Retina (tissue), 1 donor: ENCODE results near the gene SHROOM2.

Experiments used
- DNase-seq: peaks from one replicate; pipeline ENCODE4 v3.0.0-alpha.2; 2016

SHROOM2 gene

DNA sequence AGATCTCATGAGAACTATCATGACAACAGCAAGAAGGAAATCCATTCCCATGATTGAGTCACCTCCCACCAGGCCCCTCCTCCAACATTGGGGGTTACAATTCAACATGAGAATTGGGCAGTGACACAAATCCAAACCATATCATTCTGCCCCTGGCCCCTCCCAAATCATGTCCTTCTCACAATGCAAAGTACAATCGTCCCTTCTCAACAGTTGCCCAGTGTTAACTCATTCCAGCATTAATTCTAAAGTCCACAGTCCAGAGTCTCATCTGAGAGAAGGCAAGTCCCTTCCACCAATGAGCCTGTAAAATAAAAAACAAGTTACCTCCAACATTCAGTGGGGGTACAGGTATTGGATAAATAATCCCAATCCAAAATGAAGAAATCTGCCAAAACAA, 166.1 kb downstream of the SHROOM2 start:
- no peak for DNase-seq

DNA sequence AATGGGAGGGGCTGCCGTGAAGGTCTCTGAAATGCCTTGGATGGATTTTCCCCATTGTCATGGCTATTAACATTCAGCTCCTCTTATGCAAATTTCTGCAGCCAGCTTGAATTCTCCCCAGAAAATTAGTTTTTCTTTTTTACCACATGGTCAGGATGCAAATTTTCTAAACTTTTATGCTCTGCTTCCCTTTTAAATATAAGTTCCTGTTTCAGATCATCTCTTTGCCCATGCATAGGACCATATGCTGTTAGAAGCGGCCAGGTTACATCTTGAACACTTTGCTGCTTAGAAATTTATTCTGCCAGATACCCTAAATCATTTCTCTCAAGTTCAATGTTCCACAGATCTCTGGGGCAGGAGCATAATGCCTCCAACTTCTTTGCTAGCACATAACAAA, 167.2 kb downstream of the SHROOM2 start:
- DNase-seq = no peak

DNA sequence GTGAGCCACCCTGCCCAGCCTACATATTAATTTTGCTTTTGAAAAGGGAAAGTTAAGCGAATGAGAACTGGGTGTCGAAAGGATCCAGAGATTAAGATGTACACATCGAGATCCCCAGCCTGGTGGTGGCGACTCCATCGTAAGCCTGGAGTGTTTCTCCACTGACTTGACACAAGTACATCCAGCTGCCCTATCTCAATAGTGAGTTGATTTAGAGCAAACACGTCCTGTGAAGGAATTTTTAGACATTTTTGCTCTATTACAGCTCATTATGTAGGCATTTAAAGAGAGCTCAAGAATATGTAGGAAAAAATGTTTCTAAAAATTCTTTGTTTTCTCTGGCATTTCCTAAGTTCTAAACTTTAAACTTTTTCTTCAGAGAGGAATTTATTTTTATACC, 169.3 kb downstream of the SHROOM2 start:
- no peak for DNase-seq

DNA sequence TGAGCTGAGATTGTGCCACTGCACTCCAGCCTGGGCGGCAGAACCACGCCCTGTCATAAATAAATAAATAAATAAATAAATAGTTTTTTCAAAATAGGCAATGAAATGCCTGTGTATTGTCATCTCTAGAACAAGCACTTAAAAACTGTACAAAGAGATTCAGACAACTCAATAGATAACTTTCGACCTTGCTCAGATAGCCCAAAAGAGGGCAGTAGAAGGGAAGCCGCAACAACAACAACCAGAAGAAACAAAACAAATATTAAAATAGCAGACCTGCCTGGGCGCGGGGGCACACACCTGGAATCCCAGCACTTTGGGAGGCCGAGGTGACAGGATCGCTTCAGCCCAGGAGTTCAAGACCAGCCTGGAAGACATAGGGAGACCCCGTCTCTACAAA, 171.5 kb downstream of the SHROOM2 start:
- no peak for DNase-seq

DNA sequence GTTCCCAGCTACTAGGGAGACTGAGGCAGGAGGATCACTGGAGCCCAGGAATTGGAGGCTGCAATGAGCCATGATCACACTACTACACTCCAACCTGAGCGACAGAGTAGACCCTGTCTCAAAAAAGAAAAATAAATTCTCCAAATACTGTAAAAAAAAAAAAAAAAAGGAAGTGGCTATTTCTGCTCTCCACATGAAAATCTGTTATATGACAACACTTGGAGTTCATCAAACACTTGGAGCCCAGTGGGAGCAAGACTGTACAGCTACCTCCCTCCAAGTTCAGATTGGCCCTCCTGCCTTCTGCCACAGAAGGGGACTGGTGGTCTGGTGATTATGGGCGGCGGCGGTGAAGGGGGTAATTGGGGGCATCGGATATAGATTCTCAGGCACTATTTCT, 172.0 kb downstream of the SHROOM2 start:
- no peak for DNase-seq

DNA sequence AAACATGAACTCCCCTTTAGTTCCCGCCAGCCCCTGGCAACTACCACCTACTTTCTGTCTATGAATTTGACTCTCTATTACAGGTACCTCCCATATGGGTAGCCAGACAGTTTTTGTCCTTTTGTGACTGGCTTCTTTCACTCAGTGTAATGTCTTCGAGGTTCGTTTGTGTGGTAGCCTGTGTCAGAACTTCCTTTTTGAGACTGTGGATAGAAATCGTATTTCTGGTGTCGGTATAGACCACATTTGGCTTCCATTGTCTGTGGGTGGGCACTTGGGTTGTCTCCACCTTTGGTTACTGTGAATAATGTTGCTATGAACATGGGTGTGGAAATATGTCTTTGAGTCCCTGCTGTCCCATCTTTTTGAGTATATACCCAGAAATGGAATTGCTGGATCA, 175.5 kb downstream of the SHROOM2 start:
- DNase-seq = no peak

DNA sequence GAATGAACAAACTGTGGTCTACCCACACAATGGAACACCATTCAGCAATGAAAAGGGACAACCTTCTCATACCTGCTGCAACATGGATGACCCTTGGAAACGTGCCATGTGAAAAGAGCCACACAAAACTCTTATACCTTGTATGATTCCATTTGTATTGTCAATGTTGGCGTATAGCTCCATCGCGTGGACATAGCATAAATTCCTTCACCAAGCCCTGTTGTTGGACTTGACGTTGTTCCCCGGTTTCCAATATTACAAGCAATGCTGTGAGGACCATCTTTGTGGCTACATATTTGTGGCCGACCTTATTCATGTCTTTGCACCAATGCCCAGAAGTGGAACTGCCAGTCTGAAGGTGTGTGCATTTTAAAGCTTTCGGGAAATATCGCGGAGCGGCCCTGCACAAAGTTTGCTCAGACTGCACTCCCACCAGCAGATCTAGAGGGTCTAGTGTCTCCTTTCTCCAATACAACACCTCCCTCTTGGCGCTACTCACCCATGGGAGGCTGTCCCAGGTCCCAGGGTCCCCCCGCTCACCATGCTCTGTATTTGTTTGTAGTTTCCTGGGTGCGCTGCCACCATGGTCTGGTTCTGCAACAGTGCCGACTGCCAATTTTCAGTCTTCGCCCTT, 180.7 kb downstream of the SHROOM2 start, which contains the start of gene CLDN34:
Gene CLDN34, plus strand, starts transcription at position 584 of the 634 bp plus-strand sequence. Its CDS starts 0 bp downstream, at position 584.
- no peak for DNase-seq

DNA sequence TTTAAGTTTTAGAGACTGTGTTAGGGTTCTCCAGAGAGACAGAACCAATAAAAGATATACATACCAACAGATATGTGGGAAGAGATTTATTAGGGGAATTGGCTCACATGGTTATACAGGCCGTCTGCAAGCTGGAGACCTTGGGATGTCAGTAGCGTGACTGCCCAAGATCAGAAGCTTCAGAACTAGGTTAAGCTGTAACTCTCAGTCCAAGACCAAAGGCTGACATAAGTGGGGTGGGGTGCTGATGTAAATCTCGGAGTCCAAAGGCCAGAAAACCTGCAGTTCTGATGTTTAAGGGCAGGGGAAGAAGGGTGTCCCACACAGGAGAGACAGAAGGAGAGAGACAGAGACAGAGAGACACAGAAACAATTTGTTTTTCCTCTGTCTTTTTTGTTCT, 191.4 kb downstream of the SHROOM2 start:
- no peak for DNase-seq

DNA sequence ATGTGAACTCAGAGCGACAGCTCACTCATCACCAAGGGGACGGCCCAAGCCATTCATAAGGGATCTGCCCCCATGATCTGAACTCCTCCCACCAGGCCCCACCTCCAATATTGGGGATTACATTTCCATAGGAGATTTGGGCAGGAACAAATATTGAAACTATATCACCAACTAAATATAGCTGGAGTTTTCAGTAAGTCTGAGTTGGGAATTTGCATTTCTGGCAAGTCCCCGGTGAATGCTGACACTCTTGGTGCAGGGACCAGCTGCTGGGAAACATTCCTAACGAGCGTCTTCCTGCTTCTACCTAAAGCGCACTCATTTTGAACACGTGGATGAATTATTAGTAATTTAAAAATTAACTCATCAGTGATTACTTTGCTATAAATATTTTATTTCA, 194.2 kb downstream of the SHROOM2 start:
- DNase-seq = no peak

DNA sequence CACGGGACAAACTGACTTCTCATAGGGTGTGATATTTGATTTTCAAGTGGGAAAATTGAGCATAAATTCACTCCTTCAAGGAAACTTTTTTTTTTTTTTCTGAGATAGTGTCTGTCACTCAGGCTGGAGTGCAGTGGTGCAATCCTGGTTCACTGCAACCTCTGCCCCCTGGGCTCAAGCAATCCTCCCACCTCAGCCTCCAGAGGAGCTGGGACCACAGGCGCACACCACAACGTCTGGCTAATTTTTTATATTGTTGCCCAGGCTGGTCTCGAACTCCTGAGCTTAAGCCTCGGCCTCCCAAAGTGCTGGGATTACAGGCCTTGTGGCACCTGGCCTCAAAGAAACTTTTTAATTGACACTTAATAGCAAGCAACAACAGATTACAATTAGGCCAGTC, 194.7 kb downstream of the SHROOM2 start:
- no peak for DNase-seq

DNA sequence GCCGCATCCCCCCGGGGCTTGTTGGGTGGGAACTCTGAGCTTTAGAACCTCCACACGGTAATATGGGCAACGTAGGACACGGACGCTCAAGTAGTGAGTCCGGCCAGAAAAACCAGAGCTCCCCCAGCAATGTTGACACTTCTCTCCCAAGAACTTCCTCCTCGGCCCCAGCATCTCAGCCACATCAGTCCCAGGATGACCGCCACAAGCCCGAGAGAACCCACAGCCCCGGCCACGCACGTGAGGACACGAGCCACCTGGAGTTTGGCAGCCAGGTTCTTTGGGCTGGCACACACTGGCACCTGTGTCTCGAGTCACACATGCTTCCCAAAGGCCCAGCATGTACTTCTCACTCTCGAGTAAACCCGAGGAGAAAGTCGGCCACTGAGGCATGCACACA, 197.2 kb downstream of the SHROOM2 start:
- DNase-seq = no peak

DNA sequence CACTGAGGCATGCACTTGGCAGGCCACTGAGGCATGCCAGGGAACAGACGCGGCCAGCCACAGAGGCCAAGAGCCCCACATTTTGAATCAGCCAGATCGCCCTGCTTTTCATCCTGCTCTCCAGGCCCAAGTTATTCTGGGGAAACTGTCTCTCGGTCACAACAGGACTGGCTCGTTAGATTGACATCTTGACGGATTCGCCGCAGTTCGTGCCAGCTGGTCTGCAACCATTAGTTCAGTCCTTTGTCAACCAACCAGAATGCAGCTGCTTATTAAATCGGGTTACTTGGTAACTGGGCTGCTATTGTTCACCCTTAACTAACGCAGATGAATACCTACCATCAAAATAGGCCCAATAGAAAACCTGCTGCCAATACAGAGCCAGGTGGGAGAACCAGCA, 197.6 kb downstream of the SHROOM2 start:
- no peak for DNase-seq

DNA sequence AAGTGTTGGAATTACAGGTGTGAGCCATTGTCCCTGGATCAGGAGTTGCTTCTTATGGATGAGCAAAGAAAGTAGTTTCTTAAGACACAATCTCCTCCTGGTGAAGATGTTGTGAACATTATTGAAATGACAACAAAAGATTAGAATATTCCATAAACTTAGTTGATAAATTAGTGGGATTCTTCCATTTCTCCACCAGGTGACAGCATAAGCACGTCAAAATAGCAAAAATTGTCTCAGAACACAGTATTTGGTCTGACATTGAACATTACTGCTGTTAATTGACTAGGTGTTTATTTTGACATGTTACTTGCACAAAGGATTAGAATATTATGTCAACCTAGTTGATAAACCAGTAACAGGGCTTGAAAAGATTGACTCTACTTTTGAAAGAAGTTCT, 202.5 kb downstream of the SHROOM2 start:
- no peak for DNase-seq

DNA sequence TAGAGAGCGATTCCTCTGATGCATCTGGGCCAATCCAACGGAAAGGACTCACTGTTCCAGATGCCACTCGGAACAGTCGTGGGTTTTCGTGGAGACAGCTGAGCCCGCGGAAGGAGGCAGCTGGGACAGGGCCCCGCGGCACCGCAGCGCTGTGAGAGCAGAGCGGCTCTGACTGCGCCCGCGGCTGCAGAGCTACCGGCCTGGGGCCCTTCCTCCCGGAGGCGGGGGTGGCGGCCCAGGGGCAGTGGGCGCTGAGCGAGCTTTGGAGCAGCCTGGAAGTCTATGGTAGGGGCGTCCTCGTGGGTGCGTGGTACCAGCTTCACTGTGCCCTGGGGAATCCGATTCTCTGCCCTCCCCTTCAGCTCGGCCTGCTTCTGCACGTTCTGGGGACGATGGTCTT, 205.8 kb downstream of the SHROOM2 start:
- no peak for DNase-seq

DNA sequence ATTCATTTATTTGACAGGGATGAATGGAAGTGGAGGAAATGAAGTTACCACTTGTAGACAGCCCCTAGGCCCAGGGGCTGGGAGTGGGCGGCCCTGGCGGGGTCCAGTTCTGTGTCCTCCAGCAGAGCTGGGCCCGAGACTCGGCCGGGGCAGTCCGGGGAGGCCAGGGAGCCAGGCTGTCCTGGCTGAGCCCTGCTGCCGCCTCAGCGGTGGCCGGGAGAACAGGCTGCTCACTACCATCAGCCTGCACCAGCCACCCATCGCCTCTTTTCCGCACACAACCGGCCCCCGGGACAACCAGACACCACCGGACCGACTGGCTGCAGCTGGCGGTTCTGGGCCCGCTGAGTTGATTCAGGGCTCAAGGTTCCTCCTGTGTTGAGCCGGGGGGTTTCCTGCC, 206.5 kb downstream of the SHROOM2 start:
- DNase-seq = no peak

DNA sequence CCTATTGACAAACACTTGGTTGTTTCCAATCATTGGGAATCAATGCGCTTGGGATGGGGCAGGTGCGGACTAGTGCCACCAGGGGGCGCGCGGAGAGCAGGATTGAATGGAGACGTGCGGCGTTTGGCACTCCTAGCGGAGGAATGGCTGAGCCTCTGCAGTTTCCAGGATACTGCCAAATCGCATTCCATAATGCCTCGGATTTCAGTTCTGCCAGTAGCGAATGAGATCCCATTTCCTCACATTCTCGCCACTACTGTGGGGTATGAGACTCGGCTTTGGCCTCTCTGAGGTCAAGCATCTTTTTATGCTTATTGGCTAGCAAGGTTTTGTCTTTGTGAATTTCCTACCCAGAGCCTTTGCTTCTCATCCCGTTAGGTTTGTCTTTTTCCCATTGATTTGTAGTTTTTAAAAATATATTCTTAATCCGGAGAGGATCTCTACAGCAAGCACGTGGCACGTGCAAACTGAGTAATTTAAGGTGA, 209.7 kb downstream of the SHROOM2 start:
- peak; percentile 44 for DNase-seq

DNA sequence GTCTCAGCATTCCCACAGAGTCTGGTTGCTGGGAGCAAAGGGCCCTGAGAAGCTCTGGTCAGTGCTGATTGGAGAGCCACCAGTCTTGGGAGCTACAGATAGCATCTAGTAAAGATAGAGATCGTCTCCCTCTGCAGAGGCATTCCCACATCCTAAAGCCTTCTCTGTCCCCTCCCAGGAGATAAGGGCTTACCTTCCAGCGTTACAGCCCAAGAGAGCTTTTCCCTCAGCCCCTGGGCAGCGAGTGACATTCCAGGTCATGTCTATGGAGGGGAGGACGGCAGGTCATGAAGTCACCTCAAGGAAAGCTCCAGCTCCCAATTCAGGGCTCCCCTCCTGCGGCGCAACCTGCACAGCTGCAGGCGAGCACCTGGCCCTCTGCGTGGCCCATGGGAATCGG, 210.8 kb downstream of the SHROOM2 start:
- DNase-seq = no peak

DNA sequence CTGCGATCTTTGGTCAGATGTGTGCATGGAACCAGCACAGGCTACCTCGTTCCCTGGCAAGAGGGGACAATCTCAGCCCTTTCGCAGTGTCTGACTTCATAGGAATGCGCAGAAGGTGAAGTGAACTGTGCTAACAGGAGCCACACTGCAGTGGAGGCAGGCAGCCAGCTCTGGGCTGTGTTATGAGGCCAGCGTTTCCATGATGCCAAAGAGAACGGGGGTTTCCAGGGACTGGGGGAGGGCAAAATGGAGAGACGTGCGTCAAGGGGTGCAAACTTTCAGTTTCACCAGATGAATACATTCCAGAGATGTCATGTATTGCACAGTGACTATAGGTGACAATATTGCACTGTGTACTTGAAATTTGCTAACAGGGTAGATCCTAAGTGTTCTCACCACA, 211.3 kb downstream of the SHROOM2 start:
- no peak for DNase-seq
